PFSK-1 (cell line): ENCODE data around the gene BRMS1.

ENCODE experiments used
- FOXP2 ChIP-seq: optimal IDR thresholded peaks from 2 replicates; pipeline ENCODE3; 2011; ENCODE audit warnings: borderline replicate concordance, control low read depth, inconsistent platforms; ENCODE audit not compliant: insufficient read depth; ENCODE audit errors: extremely low read length, extremely low read depth
- POLR2AphosphoS5 ChIP-seq: IDR thresholded peaks from 2 replicates; pipeline ENCODE4 v1.6.1; 2012; ENCODE audit warnings: low read depth, mild to moderate bottlenecking, control low read depth, low read length, moderate library complexity
- REST ChIP-seq, 2 experiments: IDR thresholded peaks; 2 replicates each; pipeline versions ENCODE4 v1.6.1 to v1.8.0; 2011 to 2012; ENCODE audit warnings: low read depth in 2 of 2, low read length in 2 of 2, control low read depth in 1 of 2, inconsistent platforms in 1 of 2, mild to moderate bottlenecking in 1 of 2, moderate library complexity in 1 of 2; ENCODE audit not compliant: insufficient read depth in 1 of 2
- SIN3A ChIP-seq: IDR thresholded peaks from 2 replicates; pipeline ENCODE4 v1.6.1; 2012; ENCODE audit warnings: mild to moderate bottlenecking, low read length, moderate library complexity, borderline replicate concordance; ENCODE audit not compliant: insufficient read depth
- TAF1 ChIP-seq: IDR thresholded peaks from 2 replicates; pipeline ENCODE4 v1.6.1; 2012; ENCODE audit warnings: low read length, control low read depth, borderline replicate concordance; ENCODE audit not compliant: insufficient read depth

The BRMS1 gene

GRCh38 chr11:66334605-66335442 is 10.1 kb downstream of the BRMS1 start:
- no peak for TF ChIP-seq FOXP2
- no peak for TF ChIP-seq SIN3A
- TF ChIP-seq POLR2AphosphoS5 = no peak

DNA sequence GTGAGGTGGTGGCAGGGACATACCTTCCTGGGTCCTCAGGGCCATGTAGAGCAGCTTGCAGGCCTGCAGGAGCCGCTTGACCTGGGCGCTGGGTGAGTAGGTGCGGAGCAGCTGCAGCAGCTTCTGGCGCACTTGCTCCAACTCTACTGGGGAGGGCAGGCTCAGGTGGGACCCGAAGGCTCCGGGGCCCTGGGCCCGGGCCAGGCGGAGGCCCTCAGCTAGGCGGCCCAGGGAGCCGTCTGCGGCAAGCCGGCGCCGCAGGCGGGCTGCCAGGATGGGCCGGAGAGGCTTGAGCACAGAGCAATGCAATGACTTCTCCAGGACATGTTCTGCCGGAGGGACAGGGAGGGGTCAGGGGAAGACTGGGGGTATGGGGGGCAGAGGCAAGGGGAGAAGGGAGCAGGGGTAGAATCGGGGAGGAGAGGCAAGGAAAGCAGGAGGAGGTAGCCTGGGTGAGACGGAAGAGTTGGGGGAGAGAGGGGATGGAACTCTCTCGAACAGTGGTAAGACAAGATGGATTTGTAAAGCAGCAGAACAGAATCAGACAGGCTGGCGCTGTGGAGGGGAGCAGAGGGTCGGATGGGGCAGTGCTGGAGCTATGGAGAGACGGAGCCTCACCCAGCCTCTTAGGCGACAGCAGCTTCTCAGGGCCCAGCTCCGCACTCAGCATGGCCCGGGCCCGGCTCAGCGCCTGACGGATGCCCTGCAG is 10.9 kb downstream of the BRMS1 start:
- TF ChIP-seq SIN3A = no peak
- no peak for TF ChIP-seq TAF1
- no peak for TF ChIP-seq REST (IDR thresholded peaks at IDR 0.05; ENCODE audit: insufficient read depth in 1 of 2, low read depth in 2 of 2, low read length in 2 of 2)
- no peak for TF ChIP-seq FOXP2
- TF ChIP-seq POLR2AphosphoS5 = no peak

- TF ChIP-seq REST (IDR thresholded peaks at IDR 0.05; ENCODE audit: insufficient read depth in 1 of 2, low read depth in 2 of 2, low read length in 2 of 2) (no peak), POLR2AphosphoS5 (no peak), FOXP2 (no peak), SIN3A (no peak), TAF1 (no peak)
Observed at GRCh38 chr11:66333220-66333877, 11.6 kb downstream of the BRMS1 start.

DNA sequence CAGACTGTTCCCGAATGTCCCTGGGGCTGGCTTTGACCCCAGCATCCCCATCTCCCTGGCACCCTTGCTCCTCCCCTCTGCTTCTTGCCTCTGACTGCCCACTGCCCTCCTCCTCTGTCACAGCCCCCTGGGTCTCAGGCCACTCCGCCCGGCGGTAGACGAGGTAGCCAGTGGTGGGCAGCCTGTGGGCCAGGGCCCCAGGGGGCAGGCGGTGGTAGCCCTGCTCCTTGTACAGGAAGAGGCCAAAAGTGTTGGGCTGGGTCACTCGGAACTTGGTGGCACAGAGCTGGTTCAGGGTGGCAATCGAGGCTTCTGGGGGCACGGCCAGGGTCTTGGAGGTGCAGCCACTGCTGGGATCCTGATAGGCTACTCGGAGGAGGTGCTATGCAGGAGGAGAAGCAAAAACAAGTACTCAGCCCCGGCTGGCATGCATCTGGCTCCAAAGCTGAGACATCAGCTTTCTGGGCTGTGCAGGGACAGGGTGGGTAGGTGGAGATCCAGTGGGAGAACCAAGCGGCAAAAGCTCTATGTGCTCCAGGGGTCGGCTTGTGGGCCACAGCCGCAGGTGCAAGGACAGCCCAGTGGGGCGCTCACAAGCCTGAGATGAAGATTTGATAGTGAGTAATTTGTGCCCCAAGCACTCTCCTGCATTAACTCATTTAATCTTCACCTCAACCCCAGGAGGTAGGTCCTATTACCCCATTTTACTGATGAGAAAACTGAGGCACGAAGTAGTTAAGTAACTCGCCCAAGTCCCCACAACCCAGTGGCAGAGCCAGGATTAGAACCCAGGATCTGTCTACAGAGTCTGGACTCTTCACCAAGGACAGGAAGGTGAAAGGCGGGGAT is 12.3 kb downstream of the BRMS1 start:
- no peak for TF ChIP-seq REST (IDR thresholded peaks at IDR 0.05; ENCODE audit: insufficient read depth in 1 of 2, low read depth in 2 of 2, low read length in 2 of 2)
- no peak for TF ChIP-seq POLR2AphosphoS5
- TF ChIP-seq TAF1 = no peak
- no peak for TF ChIP-seq FOXP2
- no peak for TF ChIP-seq SIN3A
